WI38 (cell line): ENCODE data around the gene VTI1A.

ENCODE experiments used
- H3K4me3 ChIP-seq: 2 replicates; pipeline ENCODE4 v1.5.1; 2011; ENCODE audit warnings: low read depth, mild to moderate bottlenecking, control low read depth, low read length
- CTCF ChIP-seq: IDR thresholded peaks from 2 replicates; pipeline ENCODE4 v1.5.1; 2012; ENCODE audit warnings: low read depth, mild to moderate bottlenecking, control low read depth, low read length

VTI1A gene

GRCh38 chr10:112675560-112676083 is 228.6 kb downstream of the VTI1A start:
- TF ChIP-seq CTCF = no peak
- no peak overlapping the region for H3K4me3 ChIP-seq

DNA sequence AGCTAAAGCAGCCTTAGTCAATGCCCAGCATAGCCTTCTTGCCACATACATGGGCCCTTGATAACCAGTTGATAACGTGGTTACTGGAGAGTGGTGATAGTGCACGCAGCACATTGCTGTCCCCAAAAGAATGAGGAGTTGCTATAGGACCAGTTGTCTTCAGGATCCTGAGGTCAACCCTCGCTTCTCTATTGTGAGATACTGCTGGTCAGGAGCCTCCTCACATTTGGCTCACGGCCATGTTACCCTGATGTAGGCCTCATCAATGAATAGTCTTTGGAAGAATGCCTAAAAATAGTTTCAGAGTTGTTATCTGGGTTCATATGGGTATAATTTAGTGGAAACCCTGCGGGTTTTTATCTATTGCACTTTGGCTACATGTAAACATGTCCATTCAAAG is 230.7 kb downstream of the VTI1A start:
- TF ChIP-seq CTCF = no peak
- H3K4me3 ChIP-seq = no peak overlapping the region

- TF ChIP-seq CTCF = no peak
Observed at GRCh38 chr10:112678581-112678980, 231.6 kb downstream of the VTI1A start.

GRCh38 chr10:112678987-112679386 is 232.0 kb downstream of the VTI1A start:
- no peak overlapping the region for H3K4me3 ChIP-seq
- TF ChIP-seq CTCF = no peak

More at GRCh38 chr10:112678581-112678980, 231.6 kb downstream of the VTI1A start:
- no peak overlapping the region for H3K4me3 ChIP-seq

GRCh38 chr10:112679392-112679791 is 232.4 kb downstream of the VTI1A start:
- H3K4me3 ChIP-seq = no peak overlapping the region
- no peak for TF ChIP-seq CTCF

DNA sequence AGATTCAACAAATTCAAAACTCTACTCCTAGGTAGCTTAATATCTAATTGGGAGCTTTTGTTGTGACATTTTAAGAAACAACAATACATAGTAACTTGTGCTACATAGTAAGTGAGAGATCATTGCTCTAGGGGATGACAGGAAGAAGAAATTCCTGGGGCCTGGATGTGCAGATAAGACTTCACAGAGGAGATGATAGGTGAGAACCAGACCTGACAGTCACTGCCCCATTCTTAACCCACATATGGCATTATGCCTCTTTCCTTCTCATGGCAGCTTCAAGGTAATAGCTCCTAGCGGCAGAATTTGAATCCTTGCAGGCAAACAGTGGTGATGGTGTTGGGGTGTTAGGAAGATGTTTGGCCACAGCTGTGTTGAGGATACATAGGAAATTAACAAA is 233.6 kb downstream of the VTI1A start:
- TF ChIP-seq CTCF = no peak

DNA sequence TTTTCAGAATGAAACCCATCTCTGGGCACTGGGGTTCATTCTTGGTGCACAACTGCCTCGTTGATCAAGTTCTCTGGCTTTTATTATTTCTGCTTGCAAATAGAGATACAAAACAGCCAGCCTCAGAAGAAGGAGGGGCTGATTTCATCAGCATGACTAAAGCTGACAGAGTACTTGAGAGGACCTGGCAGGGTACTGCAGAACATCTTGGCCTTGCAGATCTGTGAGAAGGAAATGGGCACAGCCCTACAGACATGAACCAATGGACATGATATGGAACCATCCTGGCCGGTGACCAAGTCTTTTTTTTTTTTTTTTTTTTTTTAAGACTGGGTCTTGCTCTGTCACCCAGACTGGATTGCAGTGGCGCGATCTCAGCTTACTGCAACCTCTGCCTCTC is 240.6 kb downstream of the VTI1A start:
- no peak overlapping the region for H3K4me3 ChIP-seq
- TF ChIP-seq CTCF = no peak

More for the DNA sequence above, 233.6 kb downstream of the VTI1A start:
- H3K4me3 ChIP-seq = no peak overlapping the region
